Left renal pelvis (tissue), 4 donors: ENCODE measurements around the gene IL17A. TPM values are rescaled to one million over a fixed set of nuclear protein-coding genes. Genes with fewer than 3 reads are reported as not detected.
"Not testable (repeated sequence)": the region's sequence is repeated elsewhere in the genome, so short reads cannot be mapped to it uniquely, and the experiment has no call there.

Source experiments
- DNase-seq, 4 donors: peaks; one replicate each; pipeline ENCODE4 v3.0.0-alpha.2; 2013; ENCODE audit warnings: low read depth in 4 of 4, low spot score in 3 of 4
- polyA plus RNA-seq, 4 donors: library from polyadenylated mRNA; unstranded; fragments of 120-200 nt; gene quantifications; one replicate each; pipeline ENCODE4 v1.2.1, GENCODE V29; 2013; ENCODE audit not compliant: insufficient read length in 4 of 4

The IL17A gene
- polyA plus RNA-seq, 4 donors, result not detected

DNA sequence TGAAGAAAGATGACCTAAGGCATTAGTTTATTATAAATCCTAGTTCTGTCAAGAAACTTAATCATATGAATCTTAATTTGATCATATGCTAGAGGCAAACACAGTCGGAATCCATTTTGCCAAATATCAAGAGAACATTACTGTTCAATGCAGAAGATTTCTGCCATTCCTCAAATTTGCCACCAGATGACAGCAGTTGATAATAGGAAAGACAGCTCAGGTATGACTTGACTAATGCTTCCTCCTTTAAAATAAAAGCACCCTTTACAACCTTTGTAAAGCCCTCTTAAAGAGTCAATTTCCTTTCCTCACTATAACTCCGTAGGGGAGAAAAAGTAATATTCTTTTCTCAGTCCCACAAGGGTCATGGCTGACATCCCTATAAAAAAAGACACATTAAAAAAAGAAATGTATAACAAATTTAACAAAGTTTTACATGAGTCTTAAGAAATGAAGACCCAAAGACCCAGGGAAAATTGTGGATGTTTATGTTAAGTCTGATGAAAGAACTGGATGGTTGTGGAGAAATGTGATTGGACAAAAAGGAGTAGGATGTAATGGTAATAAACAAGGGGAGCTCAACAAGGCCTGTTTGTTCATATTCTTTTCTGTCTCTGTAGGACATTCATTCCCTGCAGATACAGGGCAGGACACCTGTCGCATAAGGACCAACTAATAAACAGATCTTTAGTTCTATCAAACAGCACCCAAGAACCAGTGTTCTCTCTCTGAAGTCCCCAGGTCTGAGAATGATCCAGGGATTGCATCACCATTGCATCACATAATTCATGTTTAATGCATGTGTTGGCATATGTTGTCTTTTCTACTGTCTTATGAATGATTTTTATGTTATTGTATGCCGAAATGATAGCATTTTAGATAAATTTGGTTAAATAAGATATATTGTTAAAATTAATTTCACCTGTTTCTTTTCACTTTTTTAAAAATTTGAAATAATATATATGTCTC lies 23.0 kb upstream of the IL17A start:
- DNase-seq, result peak in 1 of 4 donors; percentile 6

DNA sequence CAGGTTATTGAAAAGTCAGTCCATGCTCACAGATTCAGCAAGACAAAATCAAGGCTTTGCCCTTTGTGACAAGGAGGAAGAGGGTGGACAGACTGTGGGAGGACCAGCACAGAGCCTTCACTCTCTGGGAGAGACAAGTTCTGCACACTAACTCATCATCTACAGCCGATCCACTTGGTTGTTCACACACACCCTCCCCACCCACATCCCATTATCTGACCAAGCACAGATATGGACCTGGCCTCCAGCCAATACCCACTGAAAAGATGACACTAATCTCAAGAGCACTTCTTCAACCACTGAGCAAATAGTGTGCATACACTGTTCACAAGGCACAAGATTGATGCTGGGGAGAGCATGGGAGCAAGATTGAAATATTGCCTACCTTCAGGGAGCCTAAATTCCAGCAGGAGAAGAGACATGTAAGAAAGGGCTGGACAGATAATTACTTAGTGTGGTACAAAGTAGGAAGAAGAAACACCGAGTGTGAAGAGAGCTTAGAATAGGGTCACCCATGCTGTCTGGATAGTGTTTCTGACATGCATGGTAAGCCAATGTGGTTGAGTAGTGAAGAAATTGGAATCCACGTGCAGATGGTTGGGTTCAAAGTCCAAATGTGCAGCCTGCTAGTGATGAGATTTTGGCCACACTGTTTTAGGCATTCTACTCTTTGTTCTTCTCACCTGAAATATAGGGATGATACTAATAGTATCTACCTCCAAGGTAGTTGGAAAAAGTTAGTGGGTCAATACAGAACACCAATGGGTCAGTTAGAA lies 21.7 kb upstream of the IL17A start:
- no peak for DNase-seq

GRCh38 chr6:52167267-52167666 lies 18.9 kb upstream of the IL17A start:
- no peak for DNase-seq

DNA sequence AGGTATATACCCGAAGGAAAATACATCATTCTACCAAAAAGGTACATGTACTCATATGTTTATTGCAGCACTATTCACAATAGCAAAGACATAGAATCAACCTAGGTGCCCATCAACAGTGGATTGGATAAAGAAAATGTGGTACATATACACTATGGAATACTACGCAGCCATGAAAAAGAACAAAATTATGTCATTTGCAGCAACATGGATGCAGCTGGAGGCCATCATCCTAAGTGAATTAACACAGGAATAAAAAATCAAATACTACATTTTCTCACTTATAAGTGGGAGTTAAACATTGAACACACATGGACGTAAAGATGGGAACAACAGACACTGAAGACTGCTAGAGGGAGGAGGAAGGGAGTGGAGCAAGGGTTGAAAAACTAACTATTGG lies 17.8 kb upstream of the IL17A start:
- DNase-seq, result not testable (repeated sequence)

DNA sequence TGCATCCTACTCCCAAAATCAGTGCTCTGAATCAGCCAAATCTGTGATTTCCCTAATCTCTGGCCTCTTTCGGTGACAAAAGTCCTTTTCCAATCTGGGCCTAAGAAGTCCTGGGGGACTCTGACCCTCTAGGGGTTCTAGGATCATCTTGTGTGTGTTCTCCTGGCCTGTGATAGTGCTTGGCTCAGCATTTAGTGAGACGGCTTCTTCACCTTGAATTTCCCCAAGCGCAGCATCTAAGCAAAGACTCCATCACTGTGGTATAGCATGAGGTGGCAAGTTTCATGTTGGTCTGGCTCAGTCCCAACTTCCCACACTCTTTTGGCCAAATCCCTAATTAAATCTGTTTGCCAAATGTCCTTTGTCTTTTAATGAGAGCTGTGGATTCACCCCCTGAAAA lies 12.1 kb upstream of the IL17A start:
- no peak for DNase-seq

DNA sequence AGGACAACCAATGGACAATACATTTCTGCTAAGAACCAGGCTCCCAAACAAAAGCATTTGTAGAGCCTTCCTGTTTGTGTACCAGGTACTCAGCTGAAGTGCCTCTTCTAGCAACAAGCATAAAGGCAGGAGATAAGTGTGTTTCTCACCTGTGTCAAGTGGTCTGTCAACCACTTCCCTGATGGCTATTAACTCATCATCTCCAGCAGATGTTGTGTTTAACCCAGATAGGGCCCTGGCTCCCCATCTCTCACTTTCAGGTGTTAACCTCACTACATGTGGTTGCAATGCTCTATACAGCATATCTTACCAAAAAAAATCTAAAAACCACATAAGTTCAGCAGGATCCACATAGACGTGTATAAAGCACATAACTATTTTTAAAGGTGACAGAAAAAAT lies 9.6 kb upstream of the IL17A start:
- DNase-seq, result no peak

- no peak for DNase-seq
Observed at GRCh38 chr6:52177961-52178360, 8.2 kb upstream of the IL17A start.

DNA sequence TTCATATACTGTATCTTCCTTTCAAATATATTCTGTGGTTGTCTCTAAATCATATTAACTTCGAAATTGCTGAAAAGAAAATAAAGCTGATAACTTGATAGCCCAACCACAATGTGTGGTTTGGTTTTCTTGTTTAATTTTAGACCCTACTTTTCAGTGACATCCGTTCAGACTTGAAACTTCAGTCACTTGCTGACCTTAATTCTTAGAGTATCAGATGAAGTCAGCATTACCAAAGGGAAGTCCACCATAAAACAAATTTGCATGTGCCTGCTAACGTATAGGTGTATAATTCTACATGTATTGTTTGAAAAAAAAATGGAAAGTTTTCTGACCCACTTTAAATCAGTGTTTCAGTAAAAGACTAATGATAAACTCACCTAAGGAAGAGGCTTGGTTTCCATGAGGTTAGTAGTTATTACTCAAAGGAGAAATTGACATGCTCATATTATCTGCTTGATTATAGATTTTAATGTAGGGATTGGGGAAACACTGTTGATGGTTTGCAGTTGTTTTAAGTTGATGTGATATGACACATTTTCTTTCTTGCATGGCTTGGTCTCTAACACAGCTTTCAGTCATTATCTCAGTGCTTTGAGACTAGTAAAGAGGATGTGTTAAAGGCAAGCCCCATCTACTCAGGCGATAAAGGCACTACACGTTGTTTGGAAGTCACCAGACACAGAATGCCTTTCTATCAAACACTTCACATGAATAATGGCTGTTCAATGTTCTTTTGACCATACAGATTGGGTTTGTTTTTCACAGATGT lies 5.2 kb upstream of the IL17A start:
- DNase-seq, result no peak

- peak in 1 of 4 donors; percentile 2 for DNase-seq
Observed at GRCh38 chr6:52183131-52183713, 3.0 kb upstream of the IL17A start.

DNA sequence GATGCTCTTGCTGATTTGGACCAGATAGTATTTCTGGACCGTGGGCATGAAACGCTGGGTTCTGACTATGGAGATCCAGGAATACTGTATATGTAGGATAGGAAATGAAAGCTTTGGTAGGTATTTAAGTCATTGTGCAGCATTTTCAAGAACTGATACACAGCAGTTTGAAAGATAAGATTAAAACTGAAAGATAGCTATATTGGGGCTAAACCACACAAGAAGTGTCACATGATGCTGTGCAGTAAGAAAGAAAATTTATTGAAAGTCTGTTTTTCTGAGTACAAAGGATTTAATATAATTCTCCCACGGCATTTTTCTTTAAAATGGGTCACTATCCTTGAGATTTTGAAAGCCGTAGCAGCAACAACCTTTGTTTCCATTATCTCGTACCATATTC lies 305 bp downstream of the IL17A start:
- no peak for DNase-seq

DNA sequence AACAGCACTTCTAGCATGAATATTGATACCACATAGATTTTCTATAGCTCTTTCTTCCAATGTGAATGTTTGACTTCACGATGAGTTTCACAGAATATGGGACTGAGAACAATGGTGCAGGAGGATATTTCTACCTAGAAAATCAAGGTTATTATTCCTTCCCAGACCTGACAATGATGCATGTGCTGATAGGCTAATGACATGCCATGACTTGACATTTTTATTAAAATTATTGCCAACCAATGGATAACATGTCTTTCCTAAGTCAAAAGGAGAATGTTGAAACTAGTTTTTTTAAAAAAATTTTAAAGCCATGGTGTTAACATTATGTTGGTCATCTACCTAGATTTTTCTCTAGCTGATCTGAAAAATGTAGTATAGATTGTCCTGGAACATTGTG lies 923 bp downstream of the IL17A start:
- no peak for DNase-seq

DNA sequence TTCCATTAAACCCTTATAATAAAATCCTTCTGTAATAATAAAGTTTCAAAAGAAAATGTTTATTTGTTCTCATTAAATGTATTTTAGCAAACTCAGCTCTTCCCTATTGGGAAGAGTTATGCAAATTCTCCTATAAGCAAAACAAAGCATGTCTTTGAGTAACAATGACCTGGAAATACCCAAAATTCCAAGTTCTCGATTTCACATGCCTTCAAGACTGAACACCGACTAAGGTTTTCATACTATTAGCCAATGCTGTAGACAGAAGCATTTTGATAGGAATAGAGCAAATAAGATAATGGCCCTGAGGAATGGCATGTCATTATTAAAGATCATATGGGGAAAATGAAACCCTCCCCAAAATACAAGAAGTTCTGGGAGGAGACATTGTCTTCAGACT lies 3.8 kb downstream of the IL17A start:
- DNase-seq, result no peak

DNA sequence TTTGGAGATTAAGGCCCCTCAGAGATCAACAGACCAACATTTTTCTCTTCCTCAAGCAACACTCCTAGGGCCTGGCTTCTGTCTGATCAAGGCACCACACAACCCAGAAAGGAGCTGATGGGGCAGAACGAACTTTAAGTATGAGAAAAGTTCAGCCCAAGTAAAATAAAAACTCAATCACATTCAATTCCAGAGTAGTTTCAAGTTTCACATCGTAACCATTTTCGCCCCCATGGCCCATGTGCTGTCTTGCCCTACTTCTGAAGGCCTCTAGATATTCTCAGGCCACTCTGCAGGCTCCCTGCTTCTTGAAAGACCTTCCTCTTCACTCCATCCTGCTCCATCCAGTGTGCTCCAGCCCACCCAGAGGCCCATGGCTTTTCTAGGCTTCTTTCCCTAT lies 4.2 kb downstream of the IL17A start:
- no peak for DNase-seq

GRCh38 chr6:52191824-52192223 lies 5.6 kb downstream of the IL17A start:
- no peak for DNase-seq

DNA sequence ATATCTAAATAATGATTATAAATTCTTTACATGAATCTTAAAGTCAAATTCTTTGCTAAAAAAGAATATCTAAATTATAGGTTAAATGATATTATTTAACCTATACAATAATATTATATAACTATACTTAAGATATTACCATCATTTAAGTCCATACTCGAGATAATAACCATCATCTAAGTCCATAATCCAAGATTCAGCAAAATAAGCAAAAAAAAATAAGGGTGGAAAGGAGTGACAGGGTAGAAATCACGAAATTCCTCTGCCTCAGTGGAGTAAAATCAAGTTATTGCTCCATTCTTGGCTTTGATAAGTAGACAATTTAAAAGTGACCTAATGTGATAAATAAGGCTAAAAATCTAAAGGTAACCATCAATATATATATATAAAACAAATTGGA lies 9.7 kb downstream of the IL17A start:
- no peak for DNase-seq

GRCh38 chr6:52200088-52200487 lies 13.9 kb downstream of the IL17A start:
- DNase-seq, result not testable (repeated sequence)

GRCh38 chr6:52201046-52201445 lies 14.9 kb downstream of the IL17A start:
- no peak for DNase-seq

GRCh38 chr6:52201493-52201892 lies 15.3 kb downstream of the IL17A start:
- no peak for DNase-seq

- no peak for DNase-seq
Observed at GRCh38 chr6:52207066-52207465, 20.9 kb downstream of the IL17A start.

GRCh38 chr6:52208612-52209011 lies 22.4 kb downstream of the IL17A start:
- no peak for DNase-seq

- DNase-seq, result no peak
Observed at GRCh38 chr6:52209770-52210169, 23.6 kb downstream of the IL17A start.
